DMS114 treated with DMSO at 0.1 percent for 48 hours (cell line): Measurements from ENCODE around the gene PKD1L1.
"Not testable (repeated sequence)": the region's sequence is repeated elsewhere in the genome, so short reads cannot be mapped to it uniquely, and the experiment has no call there.

Source experiments
- DNase-seq: peaks from one replicate; lab custom pipeline; 2025; ENCODE audit not compliant: unreplicated experiment; lab: John Stamatoyannopoulos, UW

PKD1L1 gene

GRCh38 chr7:47965456-47965855 lies 17.2 kb upstream of the PKD1L1 start:
- no peak for DNase-seq

GRCh38 chr7:47962262-47962661 lies 14.0 kb upstream of the PKD1L1 start:
- no peak for DNase-seq

DNA sequence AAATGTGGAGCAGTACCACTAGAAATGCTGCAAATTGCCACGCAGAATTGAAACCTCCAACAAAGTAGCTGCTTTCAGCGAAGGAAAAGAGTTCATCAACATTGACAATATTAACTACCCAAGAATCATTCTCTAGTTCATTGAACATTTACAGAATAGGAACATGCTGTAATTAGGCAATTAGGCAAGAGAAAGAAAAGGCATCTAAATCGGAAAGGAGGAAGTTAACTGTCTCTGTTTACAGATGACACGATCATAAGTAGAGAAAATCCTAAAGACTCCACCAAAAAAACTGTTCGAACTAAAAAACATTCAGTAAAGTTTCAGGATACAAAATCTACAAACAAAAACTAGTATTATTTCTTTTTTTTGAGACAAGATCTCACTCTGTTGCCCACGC lies 8.9 kb upstream of the PKD1L1 start:
- no peak for DNase-seq

DNA sequence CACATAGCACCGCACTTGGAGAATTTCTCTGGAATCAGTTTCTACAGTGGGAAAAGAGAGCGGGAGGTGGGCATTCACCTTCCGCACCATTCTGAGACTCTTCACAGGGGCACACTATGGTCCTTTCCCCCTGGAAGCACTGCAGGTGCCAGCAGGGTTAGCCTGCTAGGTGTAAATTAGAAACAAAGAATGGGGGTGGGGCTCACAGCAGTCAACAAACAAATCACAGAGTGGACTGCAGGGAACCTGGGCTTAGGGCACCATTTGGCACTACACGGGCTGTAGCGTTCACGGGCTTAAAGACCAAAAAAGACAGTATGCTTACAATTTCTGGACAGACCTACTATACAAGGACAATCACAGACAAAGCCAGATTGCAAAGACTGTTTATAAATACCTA lies 8.0 kb upstream of the PKD1L1 start:
- DNase-seq: no peak

DNA sequence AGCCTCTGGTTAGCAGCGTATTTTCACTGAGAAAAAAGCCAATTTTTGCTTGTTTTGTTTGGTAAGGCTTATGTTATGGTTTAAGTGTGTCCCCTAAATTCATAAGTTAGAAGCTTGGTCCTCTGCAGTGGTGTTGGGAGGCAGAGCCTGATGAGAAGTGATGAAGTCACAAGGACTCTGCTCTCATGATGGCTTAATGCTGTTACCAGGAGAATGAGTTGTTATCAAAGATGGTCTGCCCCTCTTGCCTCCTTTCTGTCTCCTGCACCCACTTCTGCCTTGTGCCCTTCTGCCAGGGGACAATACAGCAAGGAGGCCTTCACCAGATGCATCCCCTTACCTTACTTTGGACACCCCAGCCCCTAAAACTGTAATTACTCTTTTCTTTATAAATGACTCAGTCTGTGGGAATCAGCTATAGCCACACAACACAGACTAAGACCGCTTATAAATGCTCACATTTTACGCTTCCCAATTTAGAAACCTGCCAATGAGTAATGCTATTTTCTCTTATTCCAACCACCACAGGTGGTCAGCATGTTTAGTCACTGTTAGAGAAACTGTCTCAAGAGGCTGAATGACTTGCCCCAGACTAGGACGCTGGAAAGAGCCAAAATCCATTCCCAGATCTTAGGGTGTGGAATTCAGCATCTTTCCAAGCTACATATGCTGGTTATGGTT lies 6.1 kb upstream of the PKD1L1 start:
- no peak for DNase-seq

- no peak for DNase-seq
These were observed 5.6 kb upstream of the PKD1L1 start for GRCh38 chr7:47953822-47954221.

GRCh38 chr7:47952224-47952623 lies 4.0 kb upstream of the PKD1L1 start:
- DNase-seq: no peak

- DNase-seq: no peak
These were observed 3.1 kb upstream of the PKD1L1 start for GRCh38 chr7:47951374-47951773.

- DNase-seq: no peak
These were observed 2.4 kb upstream of the PKD1L1 start for GRCh38 chr7:47950714-47951113.

- no peak for DNase-seq
These were observed 1.4 kb upstream of the PKD1L1 start for GRCh38 chr7:47949703-47950102.

- no peak for DNase-seq
These were observed 914 bp downstream of the PKD1L1 start for GRCh38 chr7:47947355-47947749.

- DNase-seq: no peak
These were observed 1.5 kb downstream of the PKD1L1 start for GRCh38 chr7:47946581-47947354.

DNA sequence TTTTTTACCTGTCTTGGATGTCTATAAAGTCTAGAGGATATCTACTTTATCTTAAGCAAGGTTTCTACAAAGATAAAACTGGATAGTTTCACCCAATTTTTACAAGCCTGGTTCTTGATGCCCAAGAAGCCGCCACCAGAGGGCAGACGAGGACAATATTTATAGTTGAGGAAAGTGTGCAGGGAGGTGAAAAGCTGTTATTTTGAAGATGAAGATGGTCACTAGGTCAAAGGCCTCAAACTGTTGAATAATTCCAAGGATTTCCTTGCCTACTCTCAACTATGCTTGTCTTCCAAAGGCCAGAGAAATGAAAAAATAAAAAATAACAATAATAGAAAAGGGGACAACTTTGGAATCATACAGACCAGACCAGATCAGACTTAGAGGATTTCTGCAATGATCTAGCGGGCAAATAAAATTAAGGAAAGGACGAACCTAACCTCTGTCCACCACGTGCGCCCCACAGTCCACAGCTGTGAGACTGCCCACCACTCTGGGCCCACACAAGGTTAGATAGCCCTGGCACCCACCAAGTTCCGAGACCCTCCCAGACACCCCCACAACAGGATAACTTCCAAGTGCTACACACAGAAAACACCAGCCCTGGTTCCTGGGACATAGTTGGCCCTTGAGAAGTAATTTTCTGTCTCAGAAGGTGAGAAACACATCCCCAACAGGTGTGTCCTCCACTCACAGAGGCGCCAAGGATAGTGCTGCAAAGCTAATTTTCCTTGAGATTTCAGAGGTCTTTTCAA lies 2.8 kb downstream of the PKD1L1 start:
- peak; percentile 57 for DNase-seq

- no peak for DNase-seq
These were observed 3.6 kb downstream of the PKD1L1 start for GRCh38 chr7:47944536-47945260.

- no peak for DNase-seq
These were observed 4.4 kb downstream of the PKD1L1 start for GRCh38 chr7:47943676-47944474.

GRCh38 chr7:47942651-47943050 lies 5.6 kb downstream of the PKD1L1 start:
- DNase-seq: not testable (repeated sequence)

DNA sequence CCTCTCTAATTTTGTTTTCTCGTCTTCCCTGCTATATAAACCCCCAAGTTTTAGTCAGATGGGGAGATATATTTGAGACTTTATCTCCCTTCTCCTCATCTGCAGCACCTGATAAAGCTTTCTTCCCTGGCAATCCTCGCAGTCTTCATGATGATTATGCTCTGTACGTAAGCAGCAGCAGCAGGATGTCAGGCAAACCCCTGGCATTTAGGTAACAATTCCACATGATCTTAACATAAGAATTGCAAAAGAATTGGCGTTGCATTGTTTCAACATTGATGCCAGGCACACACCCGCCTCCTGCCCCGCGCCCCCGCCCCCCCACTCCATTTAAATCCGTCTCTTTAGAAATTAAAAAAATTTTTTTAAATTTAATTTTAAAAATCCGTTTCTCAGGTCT lies 6.1 kb downstream of the PKD1L1 start:
- DNase-seq: no peak

- no peak for DNase-seq
These were observed 7.0 kb downstream of the PKD1L1 start for GRCh38 chr7:47941136-47941844.

DNA sequence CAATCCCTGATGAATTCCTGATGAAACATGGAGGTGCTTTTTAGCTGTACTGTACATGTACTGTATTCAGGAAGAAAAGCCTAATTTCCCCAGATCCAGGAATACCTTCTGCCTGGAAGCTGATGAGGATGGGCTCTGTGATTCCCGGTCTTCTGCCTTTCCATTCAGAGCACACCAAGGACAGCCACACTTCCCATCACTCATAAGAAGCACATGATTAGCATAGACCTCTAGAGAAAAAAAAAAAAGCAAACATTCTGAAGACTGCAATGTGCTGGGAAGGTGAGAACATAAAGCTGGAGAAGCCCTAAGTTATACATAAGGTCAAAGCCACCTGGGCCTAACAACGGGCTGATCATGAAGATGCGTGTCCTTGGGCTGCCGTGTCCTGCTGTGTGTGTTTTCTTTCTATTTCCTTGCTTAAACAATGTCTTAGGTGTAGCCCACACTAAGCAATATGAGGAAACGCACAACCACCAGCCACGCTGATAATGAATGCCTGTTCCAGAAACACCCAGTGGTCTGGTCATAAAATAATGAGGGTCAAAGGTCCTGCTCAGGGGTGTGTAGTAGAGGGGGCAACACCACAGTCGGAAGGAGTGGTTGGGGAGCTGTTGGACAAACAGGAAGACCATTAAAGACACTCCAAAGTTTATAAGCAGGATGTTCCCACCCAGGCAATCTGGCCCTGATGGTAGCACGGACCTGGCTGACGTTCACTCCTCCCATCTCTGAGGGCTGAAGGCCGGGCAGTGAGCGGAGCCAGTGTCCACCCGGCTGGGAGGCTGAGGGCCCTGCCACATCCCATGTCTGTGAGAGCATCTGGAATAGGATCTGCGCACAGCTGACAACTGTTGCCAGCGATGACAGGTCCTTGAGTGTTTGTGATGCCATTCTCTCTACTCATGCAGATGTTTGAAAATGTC lies 7.9 kb downstream of the PKD1L1 start:
- DNase-seq: no peak
